Mesendoderm (in vitro differentiated cells): ENCODE measurements around the gene PCAT7.

Experiments
- DNase-seq: peaks from one replicate; pipeline ENCODE4 v3.0.0; 2013
- H2AK5ac ChIP-seq: 2 replicates; pipeline ENCODE4 v1.6.1; 2013; ENCODE audit warnings: low read length, inconsistent platforms
- H2BK120ac ChIP-seq: 2 replicates; pipeline ENCODE4 v1.6.1; 2013; ENCODE audit warnings: low read depth, mild to moderate bottlenecking, low read length, moderate library complexity, mixed read lengths
- H2BK15ac ChIP-seq: replicated peaks from 2 replicates; pipeline ENCODE4 v1.6.1; 2013; ENCODE audit warnings: low read depth, mild to moderate bottlenecking, moderate library complexity
- H2BK5ac ChIP-seq: 2 replicates; pipeline ENCODE4 v1.6.1; 2013; ENCODE audit warnings: low read length, inconsistent platforms
- H3K18ac ChIP-seq: 2 replicates; pipeline ENCODE4 v1.6.1; 2013; ENCODE audit warnings: mild to moderate bottlenecking, low read length, mixed read lengths
- H3K23ac ChIP-seq: one replicate; pipeline ENCODE4 v1.6.1; 2013; ENCODE audit warnings: low read length
- H3K27ac ChIP-seq: 2 replicates; pipeline ENCODE4 v1.5.1; 2013; ENCODE audit warnings: low read depth, mild to moderate bottlenecking, inconsistent platforms, low read length, moderate library complexity
- H3K27me3 ChIP-seq: 2 replicates; pipeline ENCODE4 v1.6.1; 2013; ENCODE audit warnings: low read length, control low read depth, mild to moderate bottlenecking, inconsistent platforms; ENCODE audit not compliant: insufficient read depth, poor library complexity
- H3K36me3 ChIP-seq: 2 replicates; pipeline ENCODE4 v1.6.1; 2013; ENCODE audit warnings: low read length, inconsistent platforms; ENCODE audit not compliant: control insufficient read depth, insufficient read depth
- H3K4ac ChIP-seq: one replicate; pipeline ENCODE4 v1.6.1; 2013; ENCODE audit warnings: low read depth, mild to moderate bottlenecking, low read length, moderate library complexity
- H3K4me1 ChIP-seq: 2 replicates; pipeline ENCODE4 v1.6.1; 2013; ENCODE audit warnings: low read depth, low read length, inconsistent platforms; ENCODE audit not compliant: control insufficient read depth
- H3K4me2 ChIP-seq: 2 replicates; pipeline ENCODE4 v1.6.1; 2013; ENCODE audit warnings: low read length
- H3K4me3 ChIP-seq: 2 replicates; pipeline ENCODE4 v1.5.1; 2013; ENCODE audit warnings: mild to moderate bottlenecking, low read length
- H3K56ac ChIP-seq: one replicate; pipeline ENCODE4 v1.6.1; 2013; ENCODE audit warnings: low read length
- H3K79me1 ChIP-seq: 2 replicates; pipeline ENCODE4 v1.6.1; 2013; ENCODE audit warnings: low read length, inconsistent platforms
- H3K79me2 ChIP-seq: 2 replicates; pipeline ENCODE4 v1.6.1; 2013; ENCODE audit warnings: mild to moderate bottlenecking, low read length; ENCODE audit not compliant: control insufficient read depth, insufficient read depth
- H3K9ac ChIP-seq: 2 replicates; pipeline ENCODE4 v1.6.1; 2013; ENCODE audit warnings: low read length, inconsistent platforms
- H4K5ac ChIP-seq: one replicate; pipeline ENCODE4 v1.6.1; 2013; ENCODE audit warnings: low read length
- H4K8ac ChIP-seq: one replicate; pipeline ENCODE4 v1.6.1; 2013; ENCODE audit warnings: low read depth, mild to moderate bottlenecking, control low read depth, low read length, moderate library complexity
- WGBS: extraction: QIAGEN DNeasy Blood & Tissue Kit; methylation state at CpG from one replicate; pipeline ENCODE4 v1.1.7; 2013; ENCODE audit warnings: low lambda C conversion rate, missing lambda C conversion rate; ENCODE audit not compliant: insufficient coverage; ENCODE audit errors: extremely low coverage; 5-methylcytosine and 5-hydroxymethylcytosine counted together

The PCAT7 gene

GRCh38 chr9:94566550-94566949 lies 11.7 kb downstream of the PCAT7 start:
- H3K79me2 ChIP-seq = no peaks in the 10 kb centered on the region
- no peak overlapping the region for H3K56ac ChIP-seq

GRCh38 chr9:94567271-94567670 lies 12.4 kb downstream of the PCAT7 start:
- Histone ChIP-seq H3K27me3 (no peaks in the 10 kb centered on the region), H2BK15ac (no peak overlapping the region), H4K5ac (no peak overlapping the region), H3K4me1 (no peaks in the 10 kb centered on the region), H2BK5ac (no peak overlapping the region), H2BK120ac (no peak overlapping the region), H3K79me2 (no peaks in the 10 kb centered on the region), H2AK5ac (no peak overlapping the region), H3K9ac (no peak overlapping the region), H3K23ac (no peak overlapping the region), H3K18ac (no peak overlapping the region), H3K79me1 (no peaks in the 10 kb centered on the region), H3K36me3 (no peaks in the 10 kb centered on the region), H3K4me2 (no peak overlapping the region), H3K27ac (no peak overlapping the region), H3K4ac (no peak overlapping the region), H3K4me3 (no peak overlapping the region), H3K56ac (no peak overlapping the region), H4K8ac (no peak overlapping the region)
- no CpG with 5 or more reads among the region's 2 CpGs for WGBS
- no peak for DNase-seq

More at GRCh38 chr9:94566550-94566949, 11.7 kb downstream of the PCAT7 start:
- Histone ChIP-seq H2BK15ac (no peak overlapping the region), H3K4me3 (no peak overlapping the region), H3K4me2 (no peak overlapping the region), H3K4ac (no peak overlapping the region), H2BK5ac (no peak overlapping the region), H3K4me1 (no peaks in the 10 kb centered on the region), H3K27ac (no peak overlapping the region), H4K5ac (no peak overlapping the region), H2BK120ac (no peak overlapping the region), H3K23ac (no peak overlapping the region), H2AK5ac (no peak overlapping the region), H3K18ac (no peak overlapping the region), H3K9ac (no peak overlapping the region), H3K79me1 (no peaks in the 10 kb centered on the region), H3K36me3 (no peaks in the 10 kb centered on the region), H4K8ac (no peak overlapping the region), H3K27me3 (no peaks in the 10 kb centered on the region)
- no peak for DNase-seq

DNA sequence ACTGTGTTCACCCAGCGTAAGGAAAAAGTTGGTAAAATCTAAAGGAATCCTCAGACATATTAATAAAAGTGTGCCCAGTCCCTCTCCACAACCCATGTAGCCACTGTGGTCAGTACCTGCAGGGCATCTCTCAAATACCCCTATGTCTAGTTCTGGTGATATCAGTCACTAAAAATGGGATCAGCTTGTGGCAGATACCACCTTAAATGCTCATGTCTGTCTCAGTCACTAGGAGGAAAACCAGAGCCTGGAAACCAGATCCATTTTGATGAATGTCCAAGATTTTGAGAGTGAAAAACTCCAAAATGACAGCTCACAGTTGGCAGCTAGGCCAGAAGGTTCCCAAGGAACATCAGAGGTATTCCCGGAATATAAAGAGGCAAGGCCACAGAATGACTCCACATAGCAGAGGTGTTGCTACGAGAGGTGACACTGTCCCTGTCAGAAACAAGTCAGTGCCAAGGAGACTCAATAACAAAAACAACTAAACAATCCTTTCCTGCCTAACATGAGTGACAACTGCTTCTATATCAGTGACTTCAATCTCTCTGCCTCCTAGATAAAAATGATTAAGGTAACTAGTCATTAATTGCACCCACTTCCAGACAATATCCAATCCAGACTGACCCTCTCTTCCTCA lies 13.5 kb downstream of the PCAT7 start:
- Histone ChIP-seq H3K18ac (no peak overlapping the region), H3K79me2 (no peaks in the 10 kb centered on the region), H3K27me3 (no peaks in the 10 kb centered on the region), H2AK5ac (no peak overlapping the region), H3K4ac (no peak overlapping the region), H2BK5ac (no peak overlapping the region), H3K36me3 (no peaks in the 10 kb centered on the region), H3K4me2 (no peak overlapping the region), H3K9ac (no peak overlapping the region), H3K27ac (no peak overlapping the region), H2BK15ac (no peak overlapping the region), H3K4me1 (no peaks in the 10 kb centered on the region), H3K79me1 (no peaks in the 10 kb centered on the region), H3K56ac (no peak overlapping the region), H3K23ac (no peak overlapping the region), H4K5ac (no peak overlapping the region), H3K4me3 (no peak overlapping the region), H2BK120ac (no peak overlapping the region), H4K8ac (no peak overlapping the region)
- WGBS = no CpG with 5 or more reads among the region's 3 CpGs
- no peak for DNase-seq

DNA sequence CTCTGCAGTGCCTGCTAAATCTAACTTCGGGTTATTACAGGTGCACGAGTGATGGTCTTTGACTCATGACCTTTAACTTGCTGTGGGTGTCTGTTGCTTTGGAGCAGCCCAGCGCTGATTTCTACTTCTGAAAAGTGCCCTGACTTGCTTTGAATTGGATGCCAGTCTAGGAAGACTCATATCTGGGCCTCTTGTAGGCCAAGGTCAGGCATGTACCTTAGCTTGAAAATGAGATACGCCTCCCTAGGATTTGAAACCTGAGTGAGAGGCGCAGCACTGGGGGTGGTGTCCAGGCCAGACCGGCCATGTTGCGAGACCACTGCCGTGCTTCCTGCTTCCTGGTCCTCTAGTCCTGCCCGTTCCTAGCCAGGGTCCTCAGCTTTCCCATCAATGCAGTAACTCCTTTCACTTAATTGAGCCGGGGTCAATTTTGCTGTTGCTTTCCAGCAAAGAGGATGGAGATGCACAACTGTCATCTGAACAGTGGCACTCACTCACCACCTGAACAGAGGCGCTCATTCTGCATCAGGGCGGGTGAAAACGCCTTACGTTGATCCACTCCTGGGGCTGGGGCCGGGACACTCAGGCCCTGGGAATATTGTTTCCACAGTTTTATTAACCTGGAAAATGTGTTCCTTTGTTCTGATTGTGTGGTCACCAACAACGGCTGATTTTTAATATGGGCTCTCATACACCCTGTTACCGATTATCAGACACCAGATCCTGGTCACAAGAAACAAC lies 14.3 kb downstream of the PCAT7 start:
- Histone ChIP-seq H3K23ac (no peak overlapping the region), H2BK120ac (no peak overlapping the region), H3K18ac (no peak overlapping the region), H3K4me1 (no peaks in the 10 kb centered on the region), H3K56ac (no peak overlapping the region), H3K27me3 (no peaks in the 10 kb centered on the region), H3K9ac (no peak overlapping the region), H3K4ac (no peak overlapping the region), H3K4me3 (no peak overlapping the region), H4K5ac (no peak overlapping the region), H2BK5ac (no peak overlapping the region), H4K8ac (no peak overlapping the region), H3K36me3 (no peaks in the 10 kb centered on the region), H2BK15ac (no peak overlapping the region), H3K79me1 (no peaks in the 10 kb centered on the region), H3K4me2 (no peak overlapping the region), H2AK5ac (no peak overlapping the region), H3K79me2 (no peaks in the 10 kb centered on the region), H3K27ac (no peak overlapping the region)
- no CpG with 5 or more reads among the region's 17 CpGs for WGBS
- no peak for DNase-seq

DNA sequence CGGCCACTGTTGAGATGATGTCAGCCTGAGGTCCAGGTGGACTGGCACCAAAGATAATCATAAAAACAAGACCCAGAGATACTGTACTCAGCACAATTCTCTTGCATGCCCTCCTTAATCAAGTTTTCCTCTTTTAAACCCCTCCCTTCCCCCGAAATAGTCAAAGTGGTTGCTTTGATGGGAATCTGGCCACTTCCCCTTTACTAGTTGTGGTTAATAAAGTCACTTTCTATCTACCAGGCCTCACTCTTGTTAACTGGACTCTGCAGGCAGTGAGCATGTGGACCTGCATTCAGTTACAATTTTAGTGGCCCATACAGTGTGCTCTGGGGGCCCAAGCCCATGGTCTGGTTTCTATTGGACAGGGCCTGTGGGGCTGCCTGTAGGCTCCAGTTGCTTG lies 21.2 kb downstream of the PCAT7 start:
- no peaks in the 10 kb centered on the region for H3K79me1 ChIP-seq
- no CpG with 5 or more reads among the region's 2 CpGs for WGBS
- H2BK5ac ChIP-seq = no peak overlapping the region
- no peaks in the 10 kb centered on the region for H3K4me1 ChIP-seq
- no peak overlapping the region for H3K4me3 ChIP-seq
- H2AK5ac ChIP-seq = no peak overlapping the region
- H3K56ac ChIP-seq = no peak overlapping the region
- H3K27me3 ChIP-seq = no peaks in the 10 kb centered on the region
- H4K8ac ChIP-seq = no peak overlapping the region
- no peak overlapping the region for H3K4me2 ChIP-seq
- no peak overlapping the region for H3K27ac ChIP-seq
- H3K36me3 ChIP-seq = no peaks in the 10 kb centered on the region
- H3K79me2 ChIP-seq = no peaks in the 10 kb centered on the region
- H4K5ac ChIP-seq = no peak overlapping the region
- H2BK120ac ChIP-seq = no peak overlapping the region
- no peak overlapping the region for H2BK15ac ChIP-seq
- no peak overlapping the region for H3K9ac ChIP-seq
- H3K4ac ChIP-seq = no peak overlapping the region
- H3K18ac ChIP-seq = no peak overlapping the region
- no peak for DNase-seq
- no peak overlapping the region for H3K23ac ChIP-seq

- WGBS = no CpG with 5 or more reads among the region's 1 CpG
- Histone ChIP-seq H2AK5ac (no peak overlapping the region), H2BK15ac (no peak overlapping the region), H3K4me1 (no peaks in the 10 kb centered on the region), H2BK5ac (no peak overlapping the region), H3K23ac (no peak overlapping the region), H4K8ac (no peak overlapping the region), H3K79me1 (no peaks in the 10 kb centered on the region), H2BK120ac (no peak overlapping the region), H3K36me3 (no peaks in the 10 kb centered on the region), H4K5ac (no peak overlapping the region), H3K4me2 (no peak overlapping the region), H3K56ac (no peak overlapping the region), H3K18ac (no peak overlapping the region), H3K4ac (no peak overlapping the region), H3K4me3 (no peak overlapping the region), H3K27me3 (no peaks in the 10 kb centered on the region), H3K79me2 (no peaks in the 10 kb centered on the region), H3K9ac (no peak overlapping the region), H3K27ac (no peak overlapping the region)
- no peak for DNase-seq
These were observed 22.2 kb downstream of the PCAT7 start for GRCh38 chr9:94577036-94577435.
